HG03457 (cell line): ENCODE measurements around the gene ENTPD8.
"Not testable (repeated sequence)": the region's sequence is repeated elsewhere in the genome, so short reads cannot be mapped to it uniquely, and the experiment has no call there.

Experiments used
- ATAC-seq: cut with Tn5 transposase; IDR thresholded peaks from one replicate; pipeline ENCODE4 v1.9.1; 2021; ENCODE audit warnings: moderate number of reproducible peaks; ENCODE audit not compliant: unreplicated experiment

The ENTPD8 gene

DNA sequence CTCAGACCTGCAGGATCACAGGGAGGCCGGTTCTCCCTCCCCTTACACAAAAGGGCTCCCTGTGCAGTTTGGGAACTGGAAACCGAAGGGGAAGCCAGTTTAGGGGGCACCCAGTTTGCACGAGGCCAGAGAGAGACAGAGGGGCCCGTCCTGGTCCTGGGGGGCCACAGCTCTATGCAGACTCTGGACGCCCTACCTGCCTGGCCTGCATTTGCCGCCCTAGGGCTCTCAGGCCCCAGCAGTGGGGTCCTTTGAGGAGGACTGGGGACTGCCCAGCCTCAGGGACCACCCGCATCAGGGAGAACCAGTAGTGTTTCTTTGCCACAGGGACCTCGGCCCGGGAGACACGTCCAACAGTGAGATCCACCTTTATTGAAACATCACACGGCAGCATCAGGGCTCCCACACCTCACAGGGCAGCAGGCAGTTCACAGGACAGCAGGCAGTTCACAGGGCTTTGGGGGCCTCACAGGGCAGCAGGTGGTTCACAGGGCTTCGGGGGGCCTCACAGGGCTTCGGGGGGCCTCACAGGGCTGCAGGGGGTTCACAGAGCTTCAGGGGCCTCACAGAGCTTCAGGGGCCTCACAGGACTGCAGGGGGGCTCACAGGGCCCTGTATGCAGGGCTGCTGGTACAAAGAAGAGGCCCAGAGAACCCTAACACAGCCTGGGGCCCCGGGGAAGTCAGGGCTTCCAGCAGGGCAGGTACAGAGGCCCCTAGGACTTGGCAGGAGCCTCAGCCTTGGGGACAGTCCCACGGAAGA, 18.6 kb upstream of the ENTPD8 start:
- no peak for ATAC-seq

DNA sequence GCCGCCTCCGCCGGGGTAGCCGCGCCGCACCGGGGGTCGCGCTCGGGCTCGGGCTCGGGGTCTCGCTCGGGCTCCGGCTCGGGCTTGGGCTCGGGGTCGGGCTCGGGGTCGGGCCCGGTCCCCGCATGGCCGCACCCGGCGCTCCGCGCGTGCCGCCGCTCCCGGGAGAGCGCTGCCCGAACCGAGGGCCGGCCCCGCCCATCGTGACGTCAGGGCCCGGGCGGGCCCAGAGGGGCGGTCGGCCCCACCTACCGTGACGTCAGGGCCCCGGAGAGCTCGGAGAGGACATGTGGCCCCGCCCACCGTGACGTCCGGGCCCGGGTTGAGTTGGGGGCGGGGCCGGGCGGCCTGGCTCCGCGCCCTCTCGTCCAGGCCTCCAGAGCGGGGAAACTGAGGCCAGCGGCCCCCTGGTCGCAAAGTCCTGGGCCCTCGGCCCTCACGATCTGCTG, 18.0 kb upstream of the ENTPD8 start, which contains the start of gene NSMF:
NSMF (minus strand) TSS at position 183 of the 449 bp plus-strand sequence. CDS start 232 bp downstream, outside the sequence.
- peak; percentile 38 for ATAC-seq

DNA sequence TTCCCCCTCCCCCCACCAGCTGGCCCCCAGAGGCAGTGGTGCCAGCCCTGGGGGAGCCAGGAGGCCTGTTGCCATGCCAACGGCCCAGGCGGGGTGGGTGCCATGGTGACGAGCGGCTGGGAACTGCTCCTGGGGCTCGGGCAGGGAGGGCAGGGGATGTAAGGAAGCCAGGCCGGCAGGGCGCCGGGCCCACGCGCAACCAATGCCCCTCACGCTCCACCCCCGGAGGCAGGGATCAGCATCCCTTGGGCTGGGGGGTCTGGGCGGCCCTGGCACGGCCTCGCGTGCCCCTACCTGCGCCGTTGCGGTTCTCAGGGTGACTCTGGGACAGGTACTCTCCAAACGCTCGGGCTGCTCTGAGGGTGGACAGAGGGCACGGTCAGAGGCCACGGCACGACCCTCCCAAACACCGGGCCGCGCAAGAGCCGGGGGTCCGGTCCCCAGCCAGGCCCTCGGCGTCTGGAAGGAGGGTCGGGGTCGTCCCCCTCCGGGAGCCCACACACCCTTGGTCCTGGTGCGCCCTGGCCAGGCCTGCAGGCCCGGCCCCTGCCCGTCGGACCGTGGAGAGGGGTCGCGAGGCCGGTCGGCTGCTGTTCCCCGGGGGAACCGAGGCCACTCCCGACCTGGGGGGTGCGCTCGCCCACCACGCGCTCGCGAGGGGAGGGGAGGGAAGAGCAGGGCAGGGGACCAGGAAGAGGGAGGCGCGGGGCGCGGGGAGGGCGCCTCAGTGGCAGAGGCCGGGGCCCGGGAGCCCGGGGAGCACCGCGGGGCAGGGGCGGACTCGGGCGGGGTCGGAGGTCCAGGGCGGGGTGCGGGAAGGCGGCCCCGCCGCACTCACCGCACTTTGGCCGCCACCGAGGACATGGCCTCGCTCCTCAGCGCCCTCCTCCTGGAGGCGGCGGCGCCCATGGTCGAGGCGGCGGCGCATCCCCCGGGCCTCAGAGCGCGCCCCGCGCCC, 17.3 kb upstream of the ENTPD8 start:
- ATAC-seq: peak; percentile 2

DNA sequence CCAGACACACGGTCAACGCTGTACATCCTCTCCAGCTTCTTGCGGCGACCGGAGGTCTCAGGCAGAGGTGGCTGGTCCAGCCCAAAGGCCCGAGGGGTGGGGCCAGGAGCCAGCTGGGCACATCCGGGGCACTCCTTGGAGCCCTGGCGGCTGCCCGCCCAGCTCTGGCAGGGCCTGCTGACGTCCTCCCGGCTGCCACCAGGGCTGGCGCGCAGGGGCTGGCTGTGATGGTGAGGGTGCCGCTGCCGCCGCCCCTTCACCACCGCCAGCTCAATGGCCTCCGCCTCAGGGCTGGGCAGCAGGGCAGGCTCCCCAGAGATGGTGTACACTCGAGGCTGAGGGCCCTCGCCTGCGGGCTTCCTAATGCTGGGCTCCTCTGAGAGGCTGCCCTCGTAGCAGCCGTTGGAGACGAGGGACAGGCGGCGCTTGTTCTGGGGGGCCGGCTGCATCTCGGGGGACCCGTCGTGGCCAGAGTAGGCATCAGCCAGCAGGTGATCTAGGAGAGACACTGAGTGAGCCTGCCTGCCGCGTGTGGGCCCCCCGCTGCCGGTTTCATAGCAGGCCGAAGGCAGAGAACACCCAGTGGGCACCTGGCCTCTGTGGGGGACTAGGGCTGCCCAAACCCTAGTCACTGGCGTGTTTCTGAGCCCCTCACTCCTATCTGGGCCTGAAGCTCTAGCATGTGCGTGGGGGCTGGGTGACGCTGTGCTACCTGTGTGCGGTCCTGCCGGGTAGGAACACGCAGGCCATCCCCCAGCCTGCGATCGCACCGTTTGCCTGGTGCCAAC, 16.4 kb upstream of the ENTPD8 start:
- no peak for ATAC-seq

DNA sequence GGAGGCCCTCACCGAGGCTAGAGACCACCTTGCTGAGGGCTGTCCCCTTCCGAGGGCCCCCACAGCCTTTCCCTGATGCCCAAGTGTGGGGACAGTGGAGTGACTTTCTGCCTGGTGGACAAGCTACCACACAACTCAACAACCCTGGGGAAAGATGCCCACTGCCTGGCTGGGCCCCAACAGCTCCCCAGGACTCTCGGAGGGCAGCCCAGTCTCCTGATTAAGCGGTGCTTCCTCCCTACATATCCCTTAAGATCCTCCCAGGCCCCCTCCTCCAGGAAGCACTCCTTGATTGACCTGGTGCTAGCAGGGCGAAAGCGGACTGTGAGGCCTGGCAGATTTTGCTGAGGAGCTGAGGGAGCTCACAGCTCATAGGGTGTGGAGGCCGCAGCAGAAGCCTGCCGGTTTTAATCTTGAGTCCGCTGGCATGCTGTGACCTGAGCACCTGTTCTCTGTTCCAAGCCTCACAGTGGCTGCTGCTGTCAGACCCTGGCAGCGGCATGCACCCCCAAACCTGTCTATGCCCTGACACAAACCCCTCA, 15.8 kb upstream of the ENTPD8 start:
- ATAC-seq: no peak

DNA sequence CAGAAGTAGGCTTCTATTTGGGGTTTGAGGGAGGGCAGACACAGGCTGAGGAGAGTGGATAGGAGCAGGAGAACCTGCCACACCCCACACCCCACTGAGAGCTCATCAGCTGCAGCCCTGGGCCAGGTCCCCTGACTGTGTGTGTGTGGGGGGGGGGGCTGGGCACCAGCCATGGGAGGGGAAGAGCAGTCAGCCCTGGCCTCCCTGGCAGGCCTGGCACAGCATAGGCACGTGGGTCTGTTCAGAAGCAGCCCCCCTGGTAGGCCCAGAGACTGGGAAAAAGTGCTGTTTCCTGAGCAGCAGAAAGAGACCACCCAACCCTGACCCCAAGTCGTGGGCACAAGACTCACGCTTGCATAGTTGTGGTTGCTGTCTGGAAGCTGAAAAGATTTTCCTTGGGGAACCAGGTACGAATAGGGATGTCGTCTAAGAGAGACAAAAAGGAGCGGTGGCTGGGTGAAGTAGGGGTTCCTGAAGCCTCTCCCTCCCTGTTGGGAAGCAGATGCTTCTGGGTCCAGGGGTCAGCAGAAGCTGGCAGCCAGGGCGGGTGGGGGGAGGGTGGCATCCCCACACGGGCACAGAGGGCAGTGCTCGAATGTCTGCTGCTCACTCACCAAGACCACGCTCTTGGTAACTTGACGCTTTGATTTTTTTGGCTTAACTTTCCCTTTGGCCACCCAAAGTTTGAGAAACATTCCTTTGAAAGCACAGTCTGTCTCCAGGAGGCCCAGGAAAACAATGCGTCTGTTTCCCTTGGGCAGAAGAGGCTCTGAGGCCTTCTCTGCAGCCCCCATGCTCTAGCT, 15.1 kb upstream of the ENTPD8 start:
- no peak for ATAC-seq

DNA sequence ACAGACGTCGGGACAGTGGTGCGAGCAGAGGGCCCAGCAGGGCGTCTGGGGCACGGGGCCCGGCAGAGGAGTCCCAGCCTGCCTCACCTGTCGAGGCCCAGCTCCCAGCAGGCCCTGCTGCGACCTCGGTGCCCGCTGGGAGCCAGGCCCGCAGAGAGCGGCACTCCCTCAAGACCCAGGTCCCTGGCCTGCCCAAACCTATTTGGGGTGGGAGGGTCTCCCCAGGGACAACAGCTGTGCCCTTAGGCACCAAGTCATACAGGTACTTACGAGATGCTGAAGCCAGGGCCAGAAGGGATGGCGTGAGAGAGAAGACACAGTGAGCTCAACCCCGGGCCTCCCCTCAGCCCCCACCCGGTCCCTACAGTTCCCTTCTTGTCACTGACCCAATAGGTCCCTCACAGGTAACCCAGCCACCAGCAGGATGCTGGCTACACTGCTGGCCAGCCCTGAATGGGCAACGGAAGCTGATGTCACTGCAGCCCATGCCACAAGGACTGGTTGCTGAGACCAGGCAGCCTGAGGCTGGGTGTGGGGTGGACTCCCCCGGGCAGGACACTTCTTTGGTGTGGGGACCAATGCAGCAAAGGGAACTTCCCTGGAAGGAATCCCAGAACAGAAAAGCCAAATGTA, 14.3 kb upstream of the ENTPD8 start:
- ATAC-seq: no peak

DNA sequence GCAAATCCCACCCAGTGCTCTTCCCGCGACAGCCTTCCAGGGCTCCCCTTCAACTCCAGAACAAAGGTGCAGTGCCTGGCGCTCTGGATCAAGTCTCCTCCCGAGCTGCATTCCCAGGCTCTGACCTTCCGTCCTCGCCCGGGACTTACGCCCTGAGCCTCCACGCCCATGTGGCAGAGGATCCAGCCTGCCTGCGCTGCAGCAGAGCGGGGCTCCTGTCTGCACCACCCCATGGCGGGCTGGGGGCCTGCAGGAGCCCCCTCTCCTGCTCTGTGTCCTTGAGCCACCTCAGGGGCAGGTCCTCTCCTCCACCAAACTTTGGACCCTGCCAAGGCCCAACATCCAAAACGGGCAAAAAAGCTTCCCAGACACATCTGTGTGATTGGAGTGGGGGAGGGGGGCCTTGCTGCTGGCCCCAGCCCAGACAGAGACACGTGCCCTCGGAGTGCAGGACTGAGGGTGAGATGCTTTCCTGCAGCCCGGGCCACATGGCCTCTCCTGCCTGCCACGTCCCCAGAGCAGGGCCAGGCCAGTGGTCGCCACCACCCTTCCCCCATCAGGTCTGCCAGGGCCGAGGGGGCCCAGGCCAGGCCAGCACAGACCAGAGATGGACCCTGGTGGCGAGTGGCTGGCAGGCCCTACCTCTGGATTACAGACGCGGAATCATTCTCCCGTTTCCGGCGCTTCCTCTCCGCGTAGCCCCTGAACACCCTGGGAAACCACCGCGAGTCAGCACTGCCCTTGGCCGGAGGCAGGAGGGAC, 13.6 kb upstream of the ENTPD8 start:
- no peak for ATAC-seq

DNA sequence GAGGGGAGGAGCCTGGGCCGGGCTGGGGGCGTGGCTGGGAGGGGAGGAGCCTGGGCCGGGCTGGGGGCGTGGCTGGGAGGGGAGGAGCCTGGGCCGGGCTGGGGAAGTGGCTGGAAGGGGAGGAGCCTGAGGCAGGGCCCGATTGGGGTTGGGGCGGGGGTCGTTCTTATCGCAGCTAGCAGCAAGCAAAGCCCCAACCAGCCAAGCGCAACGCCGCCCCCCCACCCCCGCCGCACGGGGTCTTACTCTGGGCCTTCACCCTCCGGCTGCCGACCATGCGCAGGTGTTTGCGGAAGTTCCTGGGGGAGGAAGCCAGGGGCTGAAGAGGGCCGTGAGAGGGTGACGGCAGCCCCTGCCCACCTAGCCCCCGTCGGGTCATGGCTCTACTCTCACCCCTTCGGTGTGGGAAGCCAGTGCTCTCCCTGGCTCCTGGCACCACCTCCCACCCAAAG, 13.0 kb upstream of the ENTPD8 start:
- no peak for ATAC-seq

DNA sequence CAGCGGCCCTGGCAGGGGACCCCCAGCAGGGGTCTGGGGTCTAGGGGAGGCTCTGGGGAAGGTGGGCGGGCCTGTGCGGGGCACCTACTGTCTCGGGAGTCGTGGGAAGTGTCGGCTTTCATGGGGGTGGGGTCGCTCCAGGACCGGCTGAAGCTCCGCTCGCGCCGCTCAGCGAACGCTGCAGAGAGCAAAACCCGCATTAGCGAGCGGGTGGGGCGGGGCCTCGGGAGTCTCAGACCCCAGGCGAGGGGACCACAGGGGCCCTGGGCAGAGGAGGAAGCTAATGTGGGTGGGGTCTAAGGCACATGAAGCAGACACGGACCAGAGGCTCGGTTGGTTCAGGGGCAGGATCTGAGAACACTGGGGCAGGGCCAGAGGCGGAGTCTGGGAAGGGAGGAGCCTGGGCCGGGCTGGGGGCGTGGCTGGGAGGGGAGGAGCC, 12.5 kb upstream of the ENTPD8 start:
- peak; percentile 45 for ATAC-seq

DNA sequence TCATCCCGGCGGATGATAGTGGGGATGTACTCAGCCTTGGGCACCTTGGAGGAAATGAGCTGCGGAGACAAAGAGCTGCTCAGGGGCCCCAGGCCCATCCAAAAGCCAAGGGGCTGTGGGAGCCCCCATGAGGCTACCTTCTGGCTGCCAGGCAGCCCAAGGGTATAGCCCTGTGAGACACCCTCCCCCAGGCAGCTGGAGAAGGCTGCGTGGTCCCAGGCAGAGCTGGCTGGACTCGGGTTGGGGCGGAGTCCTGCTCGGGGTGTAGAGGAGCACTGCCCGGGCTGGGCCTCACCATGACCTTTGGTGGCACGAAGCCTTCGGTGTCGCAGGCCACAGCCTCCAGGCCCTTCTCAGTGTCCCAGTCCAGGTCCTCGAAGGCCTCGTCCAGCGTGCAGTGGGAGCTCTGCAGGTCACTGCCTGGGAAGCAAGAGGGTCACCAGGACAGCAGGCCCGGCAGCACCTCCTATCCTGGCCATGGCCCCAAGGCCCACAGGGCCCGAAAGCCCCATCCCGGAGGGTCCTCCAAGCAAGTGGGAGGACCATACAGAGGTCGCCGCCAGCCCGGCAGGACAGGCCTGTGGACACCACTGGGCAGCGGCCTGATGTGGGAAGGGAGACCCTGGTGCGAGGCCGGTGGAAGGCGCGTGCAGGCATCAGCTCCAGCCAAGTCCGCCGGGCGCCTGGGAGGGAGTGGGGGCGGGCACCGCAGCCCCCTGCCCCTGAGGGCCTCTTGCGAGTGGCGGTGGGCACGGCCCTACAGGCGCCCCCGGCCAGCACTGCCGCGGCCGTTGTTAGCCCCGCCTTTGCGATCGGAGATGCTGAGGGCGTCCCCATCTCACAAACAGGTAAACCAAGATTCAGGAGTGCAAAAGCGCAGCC, 11.8 kb upstream of the ENTPD8 start:
- no peak for ATAC-seq

DNA sequence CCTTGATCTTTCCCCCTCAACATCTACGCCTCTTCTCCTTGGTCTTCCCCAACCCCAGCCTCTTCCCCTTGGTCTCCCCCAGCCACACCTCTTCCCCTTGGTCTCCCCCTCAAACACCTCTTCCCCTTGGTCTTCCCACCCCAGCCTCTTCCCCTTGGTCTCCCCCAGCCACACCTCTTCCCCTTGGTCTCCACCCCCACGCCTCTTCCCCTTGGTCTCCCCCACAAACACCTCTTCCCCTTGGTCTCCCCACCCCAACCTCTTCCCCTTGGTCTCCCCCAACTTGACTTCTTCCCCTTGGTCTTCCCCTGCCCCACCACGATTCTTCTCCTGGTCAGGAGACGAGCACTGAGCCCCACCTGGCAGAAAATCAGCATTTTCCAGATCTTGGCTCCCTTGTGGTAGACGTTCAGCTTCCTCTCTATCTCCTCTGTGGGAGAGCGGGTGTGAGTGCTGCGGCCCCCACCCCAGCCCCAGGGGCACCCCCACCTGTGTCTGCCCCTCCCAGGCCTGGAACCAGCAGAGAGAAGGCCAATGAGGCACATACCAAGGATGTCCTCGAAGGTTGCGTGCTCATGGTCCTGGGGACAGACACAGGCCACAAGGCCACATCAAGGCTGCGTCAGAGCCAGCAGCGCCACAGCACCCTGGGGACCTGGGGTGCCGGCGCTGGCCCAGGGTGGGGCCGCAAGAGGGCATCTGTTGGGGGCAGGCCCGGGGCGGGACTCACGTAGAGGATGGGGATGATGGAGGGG, 11.0 kb upstream of the ENTPD8 start:
- no peak for ATAC-seq

DNA sequence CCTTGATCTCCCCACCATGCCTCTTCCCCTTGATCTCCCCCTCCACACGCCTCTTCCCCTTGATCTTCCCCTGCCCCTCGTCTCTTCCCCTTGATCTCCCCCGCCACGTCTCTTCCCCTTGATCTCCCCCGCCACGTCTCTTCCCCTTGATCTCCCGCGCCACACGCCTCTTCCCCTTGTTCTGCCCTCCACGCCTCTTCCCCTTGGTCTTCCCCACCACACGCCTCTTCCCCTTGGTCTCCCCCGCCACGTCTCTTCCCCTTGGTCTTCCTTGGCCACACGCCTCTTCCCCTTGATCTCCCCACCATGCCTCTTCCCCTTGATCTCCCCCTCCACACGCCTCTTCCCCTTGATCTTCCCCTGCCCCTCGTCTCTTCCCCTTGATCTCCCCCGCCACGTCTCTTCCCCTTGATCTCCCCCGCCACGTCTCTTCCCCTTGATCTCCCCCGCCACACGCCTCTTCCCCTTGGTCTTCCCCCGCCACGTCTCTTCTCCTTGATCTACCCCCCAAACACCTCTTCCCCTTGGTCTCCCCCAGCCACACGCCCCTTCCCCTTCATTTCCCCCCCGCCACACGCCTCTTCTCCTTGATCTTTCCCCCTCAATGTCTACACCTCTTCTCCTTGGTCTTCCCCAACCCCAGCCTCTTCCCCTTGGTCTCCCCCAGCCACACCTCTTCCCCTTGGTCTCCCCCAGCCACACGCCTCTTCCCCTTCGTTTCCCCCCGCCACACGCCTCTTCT, 10.3 kb upstream of the ENTPD8 start:
- not testable (repeated sequence) for ATAC-seq

DNA sequence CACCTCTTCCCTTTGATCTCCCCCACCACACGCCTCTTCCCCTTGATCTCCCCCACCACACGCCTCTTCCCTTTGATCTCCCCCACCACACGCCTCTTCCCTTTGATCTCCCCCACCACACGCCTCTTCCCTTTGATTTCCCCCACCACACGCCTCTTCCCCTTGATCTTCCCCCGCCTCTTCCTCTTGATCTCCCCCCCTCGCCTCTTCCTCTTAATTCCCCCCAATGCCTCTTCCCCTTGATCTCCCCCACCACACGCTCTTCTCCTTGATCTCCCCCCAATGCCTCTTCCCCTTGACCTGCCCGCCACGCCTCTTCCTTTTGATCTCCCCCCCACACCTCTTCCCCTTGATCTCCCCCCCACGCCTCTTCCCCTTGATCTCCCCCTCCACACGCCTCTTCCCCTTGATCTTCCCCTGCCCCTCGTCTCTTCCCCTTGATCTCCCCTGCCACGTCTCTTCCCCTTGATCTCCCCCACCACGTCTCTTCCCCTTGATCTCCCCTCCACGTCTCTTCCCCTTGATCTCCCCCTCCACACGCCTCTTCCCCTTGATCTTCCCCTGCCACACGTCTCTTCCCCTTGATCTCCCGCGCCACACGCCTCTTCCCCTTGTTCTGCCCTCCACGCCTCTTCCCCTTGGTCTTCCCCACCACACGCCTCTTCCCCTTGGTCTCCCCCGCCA, 9.5 kb upstream of the ENTPD8 start:
- ATAC-seq: not testable (repeated sequence)

DNA sequence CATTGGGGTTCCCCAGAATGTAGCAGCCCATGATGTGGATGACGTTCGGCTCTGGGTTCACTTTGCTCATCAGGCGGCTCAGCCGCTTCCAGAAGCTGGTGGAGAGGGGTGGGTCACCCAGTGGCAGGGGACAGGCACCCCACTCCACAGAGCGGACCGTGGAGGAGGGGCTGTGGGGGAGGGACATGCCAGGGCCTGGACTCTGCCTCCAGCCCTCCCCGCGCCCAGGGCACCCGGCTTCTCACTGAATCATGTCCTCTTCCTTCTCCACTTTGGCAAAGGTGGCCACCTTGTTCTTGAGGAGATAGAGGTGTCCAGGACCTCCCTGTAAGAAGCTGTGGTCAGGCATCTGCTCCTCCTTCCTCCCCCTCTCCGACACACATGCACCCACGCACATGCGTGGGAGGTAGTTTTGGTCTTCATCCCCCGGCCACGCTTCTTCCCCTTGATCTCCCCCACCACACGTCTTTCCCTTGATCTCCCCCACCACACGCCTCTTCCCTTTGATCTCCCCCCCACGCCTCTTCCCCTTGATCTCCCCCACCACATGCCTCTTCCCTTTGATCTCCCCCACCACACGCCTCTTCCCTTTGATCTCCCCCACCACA, 8.9 kb upstream of the ENTPD8 start:
- no peak for ATAC-seq
